ENCODE results near the gene PRKCSH.
"Not testable (repeated sequence)": the region's sequence is repeated elsewhere in the genome, so short reads cannot be mapped to it uniquely, and the experiment has no call there.

The PRKCSH gene

GRCh38 chr19:11435057-11435832 lies at the start of gene PRKCSH, which contains the start of gene ODAD3:
PRKCSH (plus strand) TSS chr19:11435635; CDS start chr19:11436118, 483 bp downstream.
ODAD3 (minus strand) TSS chr19:11435121; CDS start chr19:11435016, 105 bp downstream.
- DNase-seq (ENCODE audit: low spot score), result peak; percentile 99

GRCh38 chr19:11387162-11388034 lies 48.0 kb upstream of the PRKCSH start:
- DNase-seq (ENCODE audit: low spot score), result no peak

GRCh38 chr19:11390359-11390758 lies 45.1 kb upstream of the PRKCSH start:
- no peak for DNase-seq (ENCODE audit: low spot score)

- DNase-seq (ENCODE audit: low spot score), result no peak
Observed at GRCh38 chr19:11390933-11391680, 44.3 kb upstream of the PRKCSH start.

- no peak for DNase-seq (ENCODE audit: low spot score)
Observed at GRCh38 chr19:11397089-11397610, 38.3 kb upstream of the PRKCSH start.

GRCh38 chr19:11399667-11400066 lies 35.8 kb upstream of the PRKCSH start:
- DNase-seq (ENCODE audit: low spot score), result no peak

GRCh38 chr19:11400798-11401197 lies 34.6 kb upstream of the PRKCSH start:
- no peak for DNase-seq (ENCODE audit: low spot score)

- no peak for DNase-seq (ENCODE audit: low spot score)
Observed at GRCh38 chr19:11401808-11402543, 33.5 kb upstream of the PRKCSH start.

GRCh38 chr19:11404588-11405222 lies 30.7 kb upstream of the PRKCSH start:
- no peak for DNase-seq (ENCODE audit: low spot score)

GRCh38 chr19:11405846-11406643 lies 29.4 kb upstream of the PRKCSH start:
- no peak for DNase-seq (ENCODE audit: low spot score)

GRCh38 chr19:11406703-11407236 lies 28.7 kb upstream of the PRKCSH start:
- not testable (repeated sequence) for DNase-seq (ENCODE audit: low spot score)

GRCh38 chr19:11408591-11408990 lies 26.8 kb upstream of the PRKCSH start:
- no peak for DNase-seq (ENCODE audit: low spot score)

GRCh38 chr19:11410682-11411081 lies 24.8 kb upstream of the PRKCSH start:
- DNase-seq (ENCODE audit: low spot score), result no peak

- no peak for DNase-seq (ENCODE audit: low spot score)
Observed at GRCh38 chr19:11414544-11414943, 20.9 kb upstream of the PRKCSH start.

- no peak for DNase-seq (ENCODE audit: low spot score)
Observed at GRCh38 chr19:11416346-11417052, 18.9 kb upstream of the PRKCSH start.

GRCh38 chr19:11418094-11418548 lies 17.3 kb upstream of the PRKCSH start:
- no peak for DNase-seq (ENCODE audit: low spot score)

- DNase-seq (ENCODE audit: low spot score), result no peak
Observed at GRCh38 chr19:11418549-11419506, 16.6 kb upstream of the PRKCSH start, which contains the start of gene RGL3. RGL3 (minus strand) TSS chr19:11419314; CDS start chr19:11419278, 36 bp downstream.
